AG04450 (cell line): Measurements from ENCODE around the gene TRPM5. TPM values are rescaled to one million over a fixed set of nuclear protein-coding genes. Genes with fewer than 3 reads are reported as not detected.

Experiments
- CTCF ChIA-PET: fragments of 300-600, 350-600 bp; formaldehyde crosslinking; extraction: SDS; loops from one replicate; lab custom pipeline; 2022; ENCODE audit warnings: antibody characterized with exemption, inconsistent platforms; lab: Charles Lee
- POLR2A ChIA-PET: fragments of 350-600 bp; formaldehyde crosslinking; extraction: SDS; loops from one replicate; lab custom pipeline; 2021; ENCODE audit warnings: antibody characterized with exemption, inconsistent platforms; lab: Yijun Ruan, JAX
- DNase-seq: peaks from one replicate; pipeline ENCODE4 v3.0.0-alpha.2; 2011; ENCODE audit warnings: low read depth, low spot score
- H3K27ac ChIP-seq: one replicate; pipeline ENCODE4 v1.5.1; 2012; ENCODE audit warnings: low read depth, low read length, control low read depth
- H3K27me3 ChIP-seq: one replicate; pipeline ENCODE4 v1.6.0; 2012; ENCODE audit warnings: low read length; ENCODE audit not compliant: control insufficient read depth, insufficient read depth
- H3K4me3 ChIP-seq: 2 replicates; pipeline ENCODE4 v1.5.1; 2011; ENCODE audit warnings: mild to moderate bottlenecking, low read depth, low read length, control low read depth
- H3K9me3 ChIP-seq: 2 replicates; pipeline ENCODE4 v1.5.1; 2012; ENCODE audit warnings: low read length; ENCODE audit not compliant: control insufficient read depth, insufficient read depth
- polyA plus RNA-seq: library from polyadenylated mRNA; depleted of rRNA; stranded (reverse); fragments of >200 nt; gene quantifications from 2 replicates; pipeline ENCODE4 v1.2.3, GENCODE V29; 2011
- TF ChIP-seq, protein P1 (sequence below): IDR thresholded peaks from 2 replicates; pipeline ENCODE4 v1.5.1; 2011; ENCODE audit warnings: low read depth, low read length, control low read depth, inconsistent platforms

TRPM5 gene
- polyA plus RNA-seq, 1 experiment = not detected

DNA sequence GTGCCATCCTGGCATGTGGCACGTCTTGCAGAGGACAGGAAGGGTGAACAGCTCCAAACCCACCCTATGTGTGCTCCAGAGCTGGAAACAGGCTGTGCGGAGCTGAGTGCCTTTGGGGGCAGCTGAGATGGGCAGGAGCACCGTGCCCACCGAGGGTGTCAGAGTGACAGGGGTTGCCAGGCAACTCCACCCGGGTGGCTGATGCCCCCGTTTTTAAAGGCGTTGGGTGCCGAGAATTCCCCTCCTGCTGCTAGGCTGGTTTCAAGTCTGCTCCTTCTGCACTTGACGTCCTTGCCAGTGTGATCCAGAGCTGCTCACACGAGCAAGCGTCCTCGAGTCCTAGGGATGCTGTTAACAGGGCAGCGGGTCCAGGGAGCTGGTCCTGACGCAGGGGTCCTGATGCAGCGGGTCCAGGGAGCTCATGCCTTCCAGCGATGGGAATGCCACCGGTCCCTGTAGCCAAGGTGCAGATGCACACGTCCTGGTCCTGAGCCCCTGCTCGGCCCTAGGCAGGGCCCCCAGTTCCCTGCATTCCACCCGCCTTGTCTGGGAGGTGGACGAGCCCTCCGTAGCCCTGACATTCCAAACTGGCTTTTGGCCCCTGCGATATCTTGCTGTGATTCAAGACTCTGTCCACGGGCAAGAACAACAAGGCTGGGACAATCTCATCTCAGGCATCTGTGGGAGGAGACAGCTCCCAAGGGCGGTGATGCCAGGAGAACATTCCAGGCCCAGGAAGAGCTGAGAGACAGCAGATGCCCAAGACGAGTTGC, 5.4 kb upstream of the TRPM5 start:
- POLR2A ChIA-PET = no interaction called here
- no peak for DNase-seq
- Histone ChIP-seq H3K27ac (no peak overlapping the region), H3K4me3 (no peak overlapping the region), H3K9me3 (no peaks in the 10 kb centered on the region; the same call in 1 of the 2 replicates), H3K27me3 (peaks cover 33% of the 10 kb centered on the region)
- TF ChIP-seq, protein P1, sequence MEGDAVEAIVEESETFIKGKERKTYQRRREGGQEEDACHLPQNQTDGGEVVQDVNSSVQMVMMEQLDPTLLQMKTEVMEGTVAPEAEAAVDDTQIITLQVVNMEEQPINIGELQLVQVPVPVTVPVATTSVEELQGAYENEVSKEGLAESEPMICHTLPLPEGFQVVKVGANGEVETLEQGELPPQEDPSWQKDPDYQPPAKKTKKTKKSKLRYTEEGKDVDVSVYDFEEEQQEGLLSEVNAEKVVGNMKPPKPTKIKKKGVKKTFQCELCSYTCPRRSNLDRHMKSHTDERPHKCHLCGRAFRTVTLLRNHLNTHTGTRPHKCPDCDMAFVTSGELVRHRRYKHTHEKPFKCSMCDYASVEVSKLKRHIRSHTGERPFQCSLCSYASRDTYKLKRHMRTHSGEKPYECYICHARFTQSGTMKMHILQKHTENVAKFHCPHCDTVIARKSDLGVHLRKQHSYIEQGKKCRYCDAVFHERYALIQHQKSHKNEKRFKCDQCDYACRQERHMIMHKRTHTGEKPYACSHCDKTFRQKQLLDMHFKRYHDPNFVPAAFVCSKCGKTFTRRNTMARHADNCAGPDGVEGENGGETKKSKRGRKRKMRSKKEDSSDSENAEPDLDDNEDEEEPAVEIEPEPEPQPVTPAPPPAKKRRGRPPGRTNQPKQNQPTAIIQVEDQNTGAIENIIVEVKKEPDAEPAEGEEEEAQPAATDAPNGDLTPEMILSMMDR = no peak
- CTCF ChIA-PET = interaction anchor here (1.5 kb wide), 1 partner anchor 29 kb away, joined by 5 read pairs; no protein-coding TSS in a partner anchor

DNA sequence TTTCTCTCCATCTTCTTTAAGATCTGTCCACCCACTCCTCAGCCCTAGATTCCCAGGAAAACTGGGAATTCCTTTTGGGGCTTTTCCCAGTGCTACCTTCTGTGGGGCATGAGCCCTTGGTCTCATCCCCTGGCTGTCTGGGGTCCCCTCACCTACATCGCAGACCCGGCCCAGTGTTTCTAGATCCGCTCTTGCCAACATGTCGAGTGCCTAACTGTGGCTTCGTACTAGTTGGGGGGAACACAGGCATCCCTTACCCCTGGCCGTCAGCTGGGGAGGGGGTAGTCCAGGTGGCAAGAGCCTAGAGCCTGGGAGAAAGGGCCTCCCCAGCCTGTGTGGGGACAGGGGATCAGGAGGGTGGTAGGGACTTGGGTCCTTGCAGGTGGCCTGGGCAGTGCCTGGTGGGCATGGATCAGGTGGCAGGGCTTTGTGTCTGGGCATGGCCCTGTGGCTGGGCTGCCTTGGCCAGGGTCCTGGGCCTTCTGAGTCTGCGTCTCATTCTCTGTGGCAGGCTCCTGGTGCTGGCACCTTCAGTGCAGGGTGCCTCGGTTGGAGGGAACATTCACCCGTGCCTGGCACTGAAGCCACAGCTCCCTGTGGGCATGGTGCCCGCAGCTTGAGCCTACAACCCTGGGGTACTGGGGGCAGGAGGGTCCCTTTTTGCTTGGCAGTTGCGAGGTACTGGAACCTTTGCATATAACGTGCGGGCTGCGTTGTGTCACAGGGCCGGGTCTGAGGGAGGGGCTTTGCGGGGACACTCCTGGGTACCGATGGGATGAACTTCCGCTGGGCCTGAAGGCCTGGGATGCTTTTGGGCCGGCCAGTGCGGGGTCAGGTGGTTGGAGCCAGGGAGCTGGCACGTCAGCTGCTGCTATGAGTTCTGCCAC, 4.6 kb upstream of the TRPM5 start:
- TF ChIP-seq, protein P1 = no peak
- Histone ChIP-seq H3K4me3 (no peak overlapping the region), H3K9me3 (no peaks in the 10 kb centered on the region; the same call in 1 of the 2 replicates), H3K27ac (no peak overlapping the region), H3K27me3 (peaks cover 36% of the 10 kb centered on the region)
- ChIA-PET CTCF (interaction anchor here (1.5 kb wide), 1 partner anchor 28 kb away, joined by 5 read pairs; no protein-coding TSS in a partner anchor), POLR2A (no interaction called here)
- DNase-seq = no peak

DNA sequence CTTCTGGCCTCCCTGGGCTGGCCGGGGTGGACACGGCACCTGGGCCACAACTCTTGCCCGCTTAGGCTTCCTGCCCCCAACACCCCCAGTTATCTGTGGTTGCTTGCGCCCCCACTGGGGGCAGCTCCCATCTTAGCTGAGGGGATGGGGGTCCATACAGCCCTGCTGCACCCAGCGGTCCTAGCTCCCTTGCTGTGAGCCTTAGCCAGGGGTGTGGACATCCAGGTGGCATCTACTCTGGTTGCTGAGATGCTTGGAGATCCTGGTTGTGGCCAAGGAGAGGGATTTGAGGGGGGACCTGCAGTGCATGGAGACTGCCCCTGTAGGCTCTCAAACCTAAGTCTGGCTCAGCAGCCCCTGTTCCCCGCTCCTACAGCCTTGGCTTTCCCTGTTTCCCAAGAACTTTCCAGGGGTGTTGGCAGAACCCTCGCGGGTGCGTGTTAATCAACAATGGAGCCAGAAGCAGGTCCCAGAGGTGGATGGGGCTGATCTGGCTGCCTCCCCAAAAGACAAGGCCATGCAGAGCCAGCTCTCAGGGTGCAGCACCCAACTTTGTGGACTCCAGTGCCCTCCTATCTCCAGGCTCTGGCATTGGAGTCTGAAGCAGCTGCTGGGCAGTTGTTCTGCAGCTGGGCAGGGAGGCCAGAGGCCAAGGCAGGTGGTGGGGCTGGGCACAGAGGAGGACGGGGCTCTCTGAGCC, 3.8 kb upstream of the TRPM5 start:
- DNase-seq = no peak
- ChIA-PET CTCF (interaction anchor here (0.7 kb wide), 1 partner anchor 17 kb away, joined by 3 read pairs; no protein-coding TSS in a partner anchor), POLR2A (no interaction called here)
- H3K27ac ChIP-seq = no peak overlapping the region
- no peak overlapping the region for H3K4me3 ChIP-seq
- H3K27me3 ChIP-seq = peaks cover 43% of the 10 kb centered on the region
- no peaks in the 10 kb centered on the region; the same call in 1 of the 2 replicates for H3K9me3 ChIP-seq
- TF ChIP-seq, protein P1 = no peak

DNA sequence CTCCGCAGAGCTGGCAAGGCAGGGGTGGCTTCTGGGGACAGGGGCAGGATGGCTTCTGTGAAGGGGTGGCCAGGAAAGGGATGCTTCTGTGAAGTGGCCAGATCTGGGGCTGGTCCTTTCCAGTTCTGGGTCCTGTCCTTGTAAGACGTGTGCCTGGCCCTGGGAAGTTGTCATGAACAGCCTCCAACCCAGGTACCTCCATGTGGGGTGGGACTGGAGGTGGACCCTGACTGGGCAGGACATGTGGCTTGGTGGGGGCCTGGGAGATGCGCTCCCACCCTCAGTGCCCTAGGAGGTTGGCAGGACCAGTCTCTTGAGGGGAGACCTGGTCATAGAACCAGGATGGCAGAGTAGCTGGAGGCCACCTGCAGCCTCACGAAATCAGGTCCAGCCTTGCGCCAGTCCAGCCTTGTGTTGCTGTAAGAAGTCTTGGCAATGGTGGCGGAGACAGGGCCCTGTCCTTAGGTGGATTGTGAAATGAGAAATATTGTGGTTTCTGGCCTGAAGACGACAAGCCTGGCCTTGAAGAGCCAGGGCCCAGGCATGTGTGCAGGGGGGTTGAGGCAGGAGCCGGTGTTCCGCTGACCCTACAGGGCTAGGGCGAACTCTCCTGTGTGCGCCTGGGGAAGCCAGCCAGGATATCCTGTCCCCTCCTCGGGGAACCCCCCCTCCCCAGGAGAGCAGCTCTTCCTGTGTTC, 3.1 kb upstream of the TRPM5 start:
- H3K9me3 ChIP-seq = no peaks in the 10 kb centered on the region; the same call in 1 of the 2 replicates
- ChIA-PET CTCF (interaction anchor here (0.7 kb wide), 1 partner anchor 16 kb away, joined by 3 read pairs; no protein-coding TSS in a partner anchor), POLR2A (no interaction called here)
- H3K27me3 ChIP-seq = peaks cover 45% of the 10 kb centered on the region
- no peak for DNase-seq
- TF ChIP-seq, protein P1 = no peak
- no peak overlapping the region for H3K4me3 ChIP-seq
- no peak overlapping the region for H3K27ac ChIP-seq
